GM23248 (cell line): Measurements from ENCODE around the gene ZMIZ2. TPM values are rescaled to one million over a fixed set of nuclear protein-coding genes. Genes with fewer than 3 reads are reported as not detected.
A peak's percentile ranks its signal among the peaks of the same experiment; 100 is the strongest.

Source experiments
- DNase-seq: peaks from one replicate; pipeline ENCODE4 v3.0.0-alpha.2; 2015
- H2AFZ ChIP-seq: fragments of 200-600 bp; sonication (generic); 2 replicates; pipeline ENCODE4 v1.6.1; 2016; ENCODE audit warnings: antibody characterized with exemption
- H3F3A ChIP-seq: fragments of 200-600 bp; sonication (generic); 2 replicates; pipeline ENCODE4 v1.6.1; 2016; ENCODE audit warnings: mild to moderate bottlenecking, antibody characterized with exemption, mixed run types; ENCODE audit not compliant: insufficient read depth
- H3K27ac ChIP-seq: fragments of 200-600 bp; sonication (generic); 2 replicates; pipeline ENCODE4 v1.5.1; 2016; ENCODE audit warnings: mild to moderate bottlenecking
- H3K27me3 ChIP-seq: fragments of 200-600 bp; sonication (generic); replicated peaks from 2 replicates; pipeline ENCODE4 v1.6.1; 2016; ENCODE audit warnings: mild to moderate bottlenecking; ENCODE audit not compliant: insufficient read depth
- H3K36me3 ChIP-seq: fragments of 200-600 bp; sonication (generic); 2 replicates; pipeline ENCODE4 v1.6.1; 2016; ENCODE audit warnings: low read depth, mild to moderate bottlenecking
- H3K4me1 ChIP-seq: fragments of 200-600 bp; sonication (generic); 2 replicates; pipeline ENCODE4 v1.6.1; 2016; ENCODE audit warnings: mild to moderate bottlenecking; ENCODE audit not compliant: insufficient read depth
- H3K4me2 ChIP-seq: fragments of 200-600 bp; sonication (generic); one replicate; pipeline ENCODE4 v1.6.1; 2016; ENCODE audit warnings: mild to moderate bottlenecking; ENCODE audit not compliant: unreplicated experiment
- H3K4me3 ChIP-seq: fragments of 200-600 bp; sonication (generic); 2 replicates; pipeline ENCODE4 v1.5.1; 2016; ENCODE audit warnings: mild to moderate bottlenecking
- H3K79me2 ChIP-seq: fragments of 200-600 bp; sonication (generic); 2 replicates; pipeline ENCODE4 v1.6.1; 2016; ENCODE audit warnings: mild to moderate bottlenecking; ENCODE audit not compliant: insufficient read depth
- H3K9ac ChIP-seq: fragments of 200-600 bp; sonication (generic); 2 replicates; pipeline ENCODE4 v1.6.1; 2016; ENCODE audit warnings: mild to moderate bottlenecking
- H3K9me2 ChIP-seq: fragments of 200-600 bp; sonication (generic); 2 replicates; pipeline ENCODE4 v1.6.1; 2016; ENCODE audit warnings: mixed run types, mild to moderate bottlenecking, moderate library complexity; ENCODE audit not compliant: insufficient read depth
- H3K9me3 ChIP-seq: fragments of 200-600 bp; sonication (generic); one replicate; pipeline ENCODE4 v1.6.1; 2017; ENCODE audit warnings: low read depth
- H4K20me1 ChIP-seq: fragments of 200-600 bp; sonication (generic); 2 replicates; pipeline ENCODE4 v1.6.0; 2016; ENCODE audit not compliant: insufficient read depth
- EZH2 ChIP-seq: fragments of 200-600 bp; sonication (generic); IDR thresholded peaks from 2 replicates; pipeline ENCODE4 v1.6.1; 2018; ENCODE audit warnings: antibody characterized with exemption, mild to moderate bottlenecking; ENCODE audit not compliant: insufficient read depth, poor library complexity, severe bottlenecking
- EZH2phosphoT487 ChIP-seq: fragments of 200-600 bp; sonication (generic); IDR thresholded peaks from 2 replicates; pipeline ENCODE4 v1.6.1; 2018; ENCODE audit warnings: antibody characterized with exemption, moderate library complexity, mild to moderate bottlenecking, low read depth; ENCODE audit not compliant: insufficient read depth
- WGBS, 2 experiments: methylation state at CpG; one replicate each; pipeline ENCODE4 v1.1.6; 2015 to 2017; ENCODE audit warnings: low lambda C conversion rate in 2 of 2, low coverage in 1 of 2; ENCODE audit errors: missing lambda C conversion rate in 2 of 2; 5-methylcytosine and 5-hydroxymethylcytosine counted together
- in situ Hi-C: fragments of 300-500 bp; cut with MboI; formaldehyde crosslinking; loops from 2 replicates; pipeline ENCODE4 v1.15.0; 2020
- polyA plus RNA-seq: library from polyadenylated mRNA; unstranded; fragments of >200 nt; fragmentation: Nextera tagmentation; extraction: Ambion mirVana; gene quantifications from 2 replicates; pipeline ENCODE4 v1.2.1, GENCODE V29; 2016
- total RNA-seq: library from RNA; depleted of rRNA; stranded (reverse); fragments of >200 nt; shearing (Covaris generic); gene quantifications from 2 replicates; pipeline ENCODE4 v1.2.3, GENCODE V29; 2014

The ZMIZ2 gene
- total and polyA plus RNA-seq, 2 experiments from 2014 or later, result 7.8 to 9.7 TPM

- H3K4me3 ChIP-seq, result no peak overlapping the region
- WGBS, 2 experiments, result 82% methylated on average over 5 of the region's 5 CpGs
- no peaks in the 10 kb centered on the region for H3K27me3 ChIP-seq
- peaks cover 5% of the 10 kb centered on the region for H3K4me1 ChIP-seq
- in situ Hi-C loops, result no loop called here
- peaks cover 29% of the 10 kb centered on the region for H3K36me3 ChIP-seq
- no peak overlapping the region for H3K27ac ChIP-seq
- 0 out of 2 replicates have a peak, but pooled peaks cover under 1% of the 10 kb centered on the region for H3K79me2 ChIP-seq
- no peak overlapping the region for H3K4me2 ChIP-seq
- no peaks in the 10 kb centered on the region for H3K9me2 ChIP-seq
- TF ChIP-seq EZH2phosphoT487, result no peak
- no peak for TF ChIP-seq EZH2
- no peak for DNase-seq
- H4K20me1 ChIP-seq, result peaks cover 7% of the 10 kb centered on the region; the same call in 1 of the 2 replicates
- H3K9me3 ChIP-seq, result no peaks in the 10 kb centered on the region
- no peak overlapping the region for H3K9ac ChIP-seq
- H2AFZ ChIP-seq, result no peak overlapping the region
- peaks cover 48% of the 10 kb centered on the region for H3F3A ChIP-seq
These were observed 57.3 kb downstream of the ZMIZ2 start for GRCh38 chr7:44805950-44806349.

- Histone ChIP-seq H3K4me3 (no peak overlapping the region), H4K20me1 (no peaks in the 10 kb centered on the region)
- in situ Hi-C loops, result no loop called here
These were observed 60.3 kb downstream of the ZMIZ2 start for GRCh38 chr7:44808914-44809393.

GRCh38 chr7:44811093-44811492 is 62.4 kb downstream of the ZMIZ2 start:
- Histone ChIP-seq H3K9me3 (no peaks in the 10 kb centered on the region), H2AFZ (no peak overlapping the region), H3K27me3 (no peaks in the 10 kb centered on the region), H3K9me2 (no peaks in the 10 kb centered on the region), H3K27ac (no peak overlapping the region), H3K9ac (no peak overlapping the region), H3K4me2 (no peak overlapping the region), H3K4me1 (no peaks in the 10 kb centered on the region), H3K36me3 (no peaks in the 10 kb centered on the region), H3K79me2 (no peaks in the 10 kb centered on the region), H3K4me3 (no peak overlapping the region), H4K20me1 (no peaks in the 10 kb centered on the region), H3F3A (peaks cover under 1% of the 10 kb centered on the region; the same call in 1 of the 2 replicates)
- in situ Hi-C loops, result no loop called here
- TF ChIP-seq EZH2phosphoT487 (no peak), EZH2 (no peak)
- peak; percentile 30 for DNase-seq

More at GRCh38 chr7:44808914-44809393, 60.3 kb downstream of the ZMIZ2 start:
- no peak for TF ChIP-seq EZH2
- no peak for TF ChIP-seq EZH2phosphoT487
- H3K9me2 ChIP-seq, result no peaks in the 10 kb centered on the region
- H2AFZ ChIP-seq, result no peak overlapping the region
- H3K27me3 ChIP-seq, result no peaks in the 10 kb centered on the region
- H3K9me3 ChIP-seq, result no peaks in the 10 kb centered on the region
- peaks cover 22% of the 10 kb centered on the region for H3F3A ChIP-seq
- H3K9ac ChIP-seq, result no peak overlapping the region
- WGBS, 2 experiments, result 74 to 77% methylated on average over 4 of the region's 4 CpGs
- no peak overlapping the region for H3K4me2 ChIP-seq
- H3K27ac ChIP-seq, result no peak overlapping the region
- H3K36me3 ChIP-seq, result peaks cover 2% of the 10 kb centered on the region; the same call in 1 of the 2 replicates
- no peaks in the 10 kb centered on the region for H3K4me1 ChIP-seq
- no peak for DNase-seq
- no peaks in the 10 kb centered on the region for H3K79me2 ChIP-seq

DNA sequence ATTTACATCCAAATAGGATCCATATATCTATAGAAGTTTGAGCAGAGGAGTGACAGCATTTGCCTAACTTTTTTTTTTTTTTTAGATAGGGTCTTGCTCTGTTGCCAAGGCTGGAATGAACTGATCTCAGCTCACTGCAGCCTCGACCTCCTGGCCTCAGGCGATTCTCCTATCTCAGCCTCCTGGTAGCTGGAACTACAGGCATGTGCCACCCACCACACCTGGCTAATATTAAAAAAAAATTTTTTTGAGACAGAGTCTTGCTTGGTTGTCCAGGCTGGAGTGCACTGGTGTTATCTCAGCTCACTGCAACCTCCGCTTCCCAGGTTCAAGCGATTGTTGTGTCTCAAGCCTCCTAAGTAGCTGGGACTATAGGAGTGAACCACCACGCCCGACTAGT is 62.9 kb downstream of the ZMIZ2 start:
- Histone ChIP-seq H3K27me3 (no peaks in the 10 kb centered on the region), H3K9me2 (no peaks in the 10 kb centered on the region), H3K4me3 (no peak overlapping the region), H3K27ac (no peak overlapping the region), H3K4me1 (no peaks in the 10 kb centered on the region), H3K79me2 (no peaks in the 10 kb centered on the region), H3K9ac (no peak overlapping the region), H2AFZ (no peak overlapping the region), H3K4me2 (no peak overlapping the region), H3F3A (no peaks in the 10 kb centered on the region), H3K9me3 (no peaks in the 10 kb centered on the region), H4K20me1 (no peaks in the 10 kb centered on the region), H3K36me3 (no peaks in the 10 kb centered on the region)
- TF ChIP-seq EZH2 (no peak), EZH2phosphoT487 (no peak)
- 96 to 100% methylated on average over 5 to 6 of the region's 6 CpGs for WGBS, 2 experiments
- no peak for DNase-seq
- in situ Hi-C loops, result no loop called here

DNA sequence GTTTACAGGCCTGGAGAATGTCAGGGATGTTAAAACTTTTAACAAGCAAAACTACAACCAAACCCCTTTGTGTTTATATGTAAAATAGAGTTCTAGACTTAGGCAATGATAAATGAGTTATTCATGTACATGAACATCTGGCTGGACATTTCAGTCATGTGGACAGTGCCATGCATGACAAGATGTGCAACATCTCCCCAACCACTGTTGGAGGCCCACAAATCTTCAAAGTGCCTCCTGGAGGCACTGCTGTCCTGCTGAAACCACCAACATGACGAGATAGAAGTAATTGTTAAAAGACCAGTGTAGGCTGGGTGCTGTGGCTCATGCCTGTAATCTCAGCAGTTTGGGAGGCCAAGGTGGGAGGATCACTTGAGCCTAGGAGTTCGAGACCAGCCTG is 66.3 kb downstream of the ZMIZ2 start:
- Histone ChIP-seq H3K4me2 (no peak overlapping the region), H4K20me1 (no peaks in the 10 kb centered on the region), H3K27me3 (no peaks in the 10 kb centered on the region), H3K9me2 (no peaks in the 10 kb centered on the region), H3K4me1 (no peaks in the 10 kb centered on the region), H2AFZ (no peak overlapping the region), H3F3A (no peaks in the 10 kb centered on the region), H3K27ac (no peak overlapping the region), H3K36me3 (no peaks in the 10 kb centered on the region), H3K9ac (no peak overlapping the region), H3K9me3 (no peaks in the 10 kb centered on the region), H3K4me3 (no peak overlapping the region), H3K79me2 (no peaks in the 10 kb centered on the region)
- TF ChIP-seq EZH2phosphoT487 (no peak), EZH2 (no peak)
- WGBS, 2 experiments, result 77 to 80% methylated on average over 2 of the region's 2 CpGs
- in situ Hi-C loops, result no loop called here
- no peak for DNase-seq
